HepG2 (cell line): Measurements from ENCODE around the gene RPS2. TPM values are rescaled to one million over a fixed set of nuclear protein-coding genes. Genes with fewer than 3 reads are reported as not detected.

Experiments used
- ATAC-seq: fragments of 200-7000 bp; cut with Tn5 transposase; 3 replicates; pipeline ENCODE4 v1.9.1; 2020; ENCODE audit warnings: mild to moderate bottlenecking, moderate library complexity
- BruUV-seq: library from RNA; stranded (reverse); fragments of 400-500 nt; replicated peaks from 2 replicates; lab custom pipeline; 2021; lab: Mats Ljungman, UMichigan
- CTCF ChIA-PET: fragments of 300-600 bp; formaldehyde crosslinking; extraction: SDS; loops from one replicate; lab custom pipeline; 2021; ENCODE audit warnings: low total read pairs, inconsistent platforms, low intra/inter-chr PET ratio; lab: Yijun Ruan, JAX
- POLR2A ChIA-PET: fragments of 350-600 bp; sonication (Branson Sonifier 250); formaldehyde crosslinking; loops from one replicate; lab custom pipeline; 2020; ENCODE audit warnings: antibody characterized with exemption, inconsistent platforms; lab: Yijun Ruan, JAX
- DNase-seq: peaks from one replicate; pipeline ENCODE4 v3.0.0-alpha.2; 2015; ENCODE audit warnings: low spot score
- FAIRE-seq: peaks from 3 replicates; lab custom pipeline; 2011; peaks lifted over from hg19 to GRCh38; lab: Jason Lieb, UNC
- H2AFZ ChIP-seq: one replicate; pipeline ENCODE4 v1.6.1; 2011; ENCODE audit warnings: low read length, inconsistent platforms
- H3K27ac ChIP-seq: fragments of 300-600 bp; 3 replicates; pipeline ENCODE4 v1.8.0; 2011; ENCODE audit warnings: mixed run types, mild to moderate bottlenecking, mixed read lengths, low read length, inconsistent platforms; ENCODE audit not compliant: insufficient read depth; ENCODE audit errors: extremely low read length
- H3K27me3 ChIP-seq, 2 experiments: fragments of 200-600 bp in 1 of 2; 2 replicates in 1 of 2; 3 replicates in 1 of 2; pipeline versions ENCODE4 v1.6.0 to v1.8.0; 2011; ENCODE audit warnings: low read length in 2 of 2, mild to moderate bottlenecking in 2 of 2, moderate library complexity in 2 of 2, inconsistent platforms in 1 of 2; ENCODE audit not compliant: insufficient read depth in 2 of 2, control insufficient read depth in 1 of 2
- H3K36me3 ChIP-seq, 2 experiments: fragments of 200-600 bp in 1 of 2; replicated peaks in 1 of 2; 2 replicates in 1 of 2; 3 replicates in 1 of 2; pipeline versions ENCODE4 v1.5.1 to v1.8.0; 2011; ENCODE audit warnings: low read length in 2 of 2, inconsistent platforms in 1 of 2; ENCODE audit not compliant: insufficient read depth in 2 of 2, control insufficient read depth in 1 of 2
- H3K4me1 ChIP-seq: 2 replicates; pipeline ENCODE4 v1.5.1; 2012; ENCODE audit warnings: low read length, inconsistent platforms; ENCODE audit not compliant: insufficient read depth
- H3K4me2 ChIP-seq: 2 replicates; pipeline ENCODE4 v1.6.0; 2011; ENCODE audit warnings: low read depth, low read length, inconsistent platforms
- H3K4me3 ChIP-seq, 3 experiments: fragments of 200-600 bp in 1 of 3; sonication (generic), shearing (Covaris generic) in 1 of 3; replicated peaks in 1 of 3; 2 replicates each; pipeline ENCODE4 v1.5.1; 2011 to 2016; ENCODE audit warnings: low read length in 3 of 3, inconsistent platforms in 2 of 3, low read depth in 2 of 3, mild to moderate bottlenecking in 2 of 3, control low read depth in 1 of 3, mixed read lengths in 1 of 3; ENCODE audit not compliant: insufficient read depth in 1 of 3
- H3K79me2 ChIP-seq: one replicate; pipeline ENCODE4 v1.6.1; 2011; ENCODE audit warnings: low read length, inconsistent platforms; ENCODE audit not compliant: insufficient read depth
- H3K9ac ChIP-seq: 2 replicates; pipeline ENCODE4 v1.6.0; 2011; ENCODE audit warnings: mild to moderate bottlenecking, low read depth, low read length, inconsistent platforms; ENCODE audit not compliant: insufficient read depth
- H3K9me3 ChIP-seq: 2 replicates; pipeline ENCODE4 v1.5.1; 2012; ENCODE audit warnings: mild to moderate bottlenecking, low read length
- H4K20me1 ChIP-seq: 2 replicates; pipeline ENCODE4 v1.6.0; 2011; ENCODE audit warnings: inconsistent platforms, mild to moderate bottlenecking, low read length, moderate library complexity; ENCODE audit not compliant: insufficient read depth
- FLYWCH1 ChIP-seq: sonication (generic); formaldehyde crosslinking; IDR thresholded peaks from 2 replicates; pipeline ENCODE4 v1.8.1; 2023; ENCODE audit warnings: mild to moderate bottlenecking, missing genetic modification reagents
- FOSL1 ChIP-seq: sonication (generic); formaldehyde crosslinking; IDR thresholded peaks from 2 replicates; pipeline ENCODE4 v1.9.0; 2021; ENCODE audit warnings: missing genetic modification reagents, borderline replicate concordance
- GLI4 ChIP-seq: sonication (generic); formaldehyde crosslinking; IDR thresholded peaks from 2 replicates; pipeline ENCODE4 v1.5.1; 2020; ENCODE audit warnings: missing genetic modification reagents, mild to moderate bottlenecking, moderate library complexity, borderline replicate concordance
- POLR2A ChIP-seq, 2 experiments: IDR thresholded peaks; 2 replicates each; pipeline ENCODE4 v1.6.1; 2011; ENCODE audit warnings: low read depth in 2 of 2, low read length in 2 of 2, mild to moderate bottlenecking in 1 of 2, moderate library complexity in 1 of 2; ENCODE audit not compliant: insufficient read depth in 1 of 2
- SATB2 ChIP-seq: sonication (generic); formaldehyde crosslinking; IDR thresholded peaks from 2 replicates; pipeline ENCODE4 v1.5.0; 2020; ENCODE audit warnings: missing genetic modification reagents
- SP2 ChIP-seq: sonication (generic); formaldehyde crosslinking; IDR thresholded peaks from 2 replicates; pipeline ENCODE4 v1.5.1; 2020; ENCODE audit warnings: mild to moderate bottlenecking, missing genetic modification reagents
- ZFP82 ChIP-seq: sonication (generic); formaldehyde crosslinking; IDR thresholded peaks from 2 replicates; pipeline ENCODE4 v1.5.1; 2020; ENCODE audit warnings: mild to moderate bottlenecking, missing genetic modification reagents, borderline replicate concordance
- ZHX2 ChIP-seq, 2 experiments: sonication (generic) in 1 of 2; formaldehyde crosslinking in 1 of 2; IDR thresholded peaks; 2 replicates each; pipeline versions ENCODE4 v1.6.1 to v1.9.0; 2014 to 2022; ENCODE audit warnings: antibody characterized with exemption in 1 of 2, borderline replicate concordance in 1 of 2, inconsistent platforms in 1 of 2, low read depth in 1 of 2, missing genetic modification reagents in 1 of 2
- ZMYM4 ChIP-seq: sonication (generic); formaldehyde crosslinking; IDR thresholded peaks from 2 replicates; pipeline ENCODE4 v1.8.1; 2023; ENCODE audit warnings: mild to moderate bottlenecking, missing genetic modification reagents
- ZNF101 ChIP-seq: sonication (generic); formaldehyde crosslinking; IDR thresholded peaks from 2 replicates; pipeline ENCODE4 v1.4.0; 2020; ENCODE audit warnings: mild to moderate bottlenecking, low read depth, missing genetic modification reagents, borderline replicate concordance
- ZNF468 ChIP-seq: sonication (generic); formaldehyde crosslinking; IDR thresholded peaks from 2 replicates; pipeline ENCODE4 v1.8.0; 2022; ENCODE audit warnings: mild to moderate bottlenecking, moderate library complexity, missing genetic modification reagents
- ZNF772 ChIP-seq: sonication (generic); formaldehyde crosslinking; IDR thresholded peaks from 2 replicates; pipeline ENCODE4 v1.5.0; 2020; ENCODE audit warnings: mild to moderate bottlenecking, missing genetic modification reagents
- WGBS: methylation state at CpG from one replicate; pipeline ENCODE4 v1.1.6; 2017; ENCODE audit warnings: low lambda C conversion rate; 5-methylcytosine and 5-hydroxymethylcytosine counted together
- in situ Hi-C: cut with HindIII; loops from 2 replicates; pipeline ENCODE4 v1.10.0; 2017; ENCODE audit warnings: low pct_unique_long_range_greater_than_20kb; ENCODE audit not compliant: extremely low pct_ligation_motif_present
- intact Hi-C: fragments of 100-400 bp; cut with micrococcal nuclease; formaldehyde crosslinking; loops from one replicate; pipeline ENCODE4 v1.10.0; 2022; ENCODE audit not compliant: unreplicated experiment
- polyA plus RNA-seq, 8 experiments: library from polyadenylated mRNA; depleted of rRNA in 3 of 8; stranded (reverse) in 7 of 8; unstranded in 1 of 8; fragments of >200 nt; fragmentation: Illumina TruSeq in 4 of 8; extraction: Trizol in 4 of 8; gene quantifications; 2 replicates each; pipeline versions ENCODE4 v1.2.1 to v1.2.3, GENCODE V29; 2011 to 2016; ENCODE audit warnings: low read depth in 4 of 8, missing spikeins in 1 of 8, mixed read lengths in 1 of 8; ENCODE audit not compliant: insufficient read depth in 1 of 8
- total RNA-seq, 5 experiments: library from RNA; depleted of rRNA; stranded (reverse); fragments of >200 nt; fragmentation: Illumina TruSeq; extraction: Trizol; gene quantifications; 2 replicates each; pipeline ENCODE4 v1.2.3, GENCODE V29; 2016; ENCODE audit warnings: low read depth in 1 of 5
- TF ChIP-seq, protein P1 (sequence below): sonication (generic); formaldehyde crosslinking; IDR thresholded peaks from 2 replicates; pipeline ENCODE4 v1.4.0; 2020; ENCODE audit warnings: missing genetic modification reagents, borderline replicate concordance

Gene RPS2
- total and polyA plus RNA-seq, 2 of the 13 experiments (the other 11 are each of a cell fraction or from before 2014, with no cell fraction given) = 1,908 to 4,514 TPM

- peak within 1 kb of the TSS; percentile 96 for H3K27ac ChIP-seq
- peaks cover 7 to 14% of the 10 kb centered on the region in 2 experiments; a peak in 3 of 5 replicates for H3K36me3 ChIP-seq
- ATAC-seq (peak; percentile 56), FAIRE-seq (peak; percentile 89), DNase-seq (peak; percentile 98)
- no TSS peak for BruUV-seq
- H3K9ac ChIP-seq = peak within 1 kb of the TSS; percentile 90
- peak within 1 kb of the TSS; percentile 93 to 97 (median 96) for H3K4me3 ChIP-seq
- H3K4me1 ChIP-seq = peaks cover 68% of the 10 kb centered on the region
- in situ Hi-C loops (no loop called here), intact Hi-C loops (no loop called here)
- no peaks in the 10 kb centered on the region for H3K9me3 ChIP-seq
- ChIA-PET CTCF (no interaction called here), POLR2A (interaction anchor here (0.6 to 5.8 kb wide), 15 partner anchors 8 to 963 kb away, joined by 3 to 139 read pairs (median 4); partner anchors contain the start of genes GFER, IGFALS, NDUFB10 and RNF151)
- no peak within 1 kb of the TSS for H2AFZ ChIP-seq
- H4K20me1 ChIP-seq = no peaks in the 10 kb centered on the region; the same call in 1 of the 2 replicates
- peaks cover 0 to 5% of the 10 kb centered on the region in 2 experiments; a peak in 1 of 5 replicates for H3K27me3 ChIP-seq
- peaks cover 26% of the 10 kb centered on the region for H3K79me2 ChIP-seq
- 7% methylated on average over 21 of the region's 77 CpGs for WGBS
- peak within 1 kb of the TSS; percentile 96 for H3K4me2 ChIP-seq
- TF ChIP-seq SATB2 (peak; percentile 26; the same call in 1 of the 2 replicates), FOSL1 (CRISPR knock-in tag) (no peak), ZNF772 (CRISPR knock-in tag) (0 out of 2 replicates have a peak, but pooled peaks have one; percentile 4), SP2 (CRISPR knock-in tag) (peak; percentile 82), ZHX2 (IDR thresholded peaks at IDR 0.05; ENCODE audit: low read depth) (no peak), ZHX2 (CRISPR knock-in tag; IDR thresholded peaks at IDR 0.05; ENCODE audit: borderline replicate concordance) (0 out of 2 replicates have a peak, but pooled peaks have one; percentile 33), FLYWCH1 (CRISPR knock-in tag) (peak; percentile 26; the same call in 1 of the 2 replicates), ZNF101 (CRISPR knock-in tag) (no peak), ZMYM4 (peak; percentile 8; the same call in 1 of the 2 replicates), POLR2A (IDR thresholded peaks at IDR 0.05; ENCODE audit: insufficient read depth in 1 of 2, low read depth in 2 of 2, low read length in 2 of 2) (peak; percentile 95), ZNF468 (0 out of 2 replicates have a peak, but pooled peaks have one; percentile 71), ZFP82 (peak; percentile 58; the same call in 1 of the 2 replicates), GLI4 (no peak)
- TF ChIP-seq, protein P1, sequence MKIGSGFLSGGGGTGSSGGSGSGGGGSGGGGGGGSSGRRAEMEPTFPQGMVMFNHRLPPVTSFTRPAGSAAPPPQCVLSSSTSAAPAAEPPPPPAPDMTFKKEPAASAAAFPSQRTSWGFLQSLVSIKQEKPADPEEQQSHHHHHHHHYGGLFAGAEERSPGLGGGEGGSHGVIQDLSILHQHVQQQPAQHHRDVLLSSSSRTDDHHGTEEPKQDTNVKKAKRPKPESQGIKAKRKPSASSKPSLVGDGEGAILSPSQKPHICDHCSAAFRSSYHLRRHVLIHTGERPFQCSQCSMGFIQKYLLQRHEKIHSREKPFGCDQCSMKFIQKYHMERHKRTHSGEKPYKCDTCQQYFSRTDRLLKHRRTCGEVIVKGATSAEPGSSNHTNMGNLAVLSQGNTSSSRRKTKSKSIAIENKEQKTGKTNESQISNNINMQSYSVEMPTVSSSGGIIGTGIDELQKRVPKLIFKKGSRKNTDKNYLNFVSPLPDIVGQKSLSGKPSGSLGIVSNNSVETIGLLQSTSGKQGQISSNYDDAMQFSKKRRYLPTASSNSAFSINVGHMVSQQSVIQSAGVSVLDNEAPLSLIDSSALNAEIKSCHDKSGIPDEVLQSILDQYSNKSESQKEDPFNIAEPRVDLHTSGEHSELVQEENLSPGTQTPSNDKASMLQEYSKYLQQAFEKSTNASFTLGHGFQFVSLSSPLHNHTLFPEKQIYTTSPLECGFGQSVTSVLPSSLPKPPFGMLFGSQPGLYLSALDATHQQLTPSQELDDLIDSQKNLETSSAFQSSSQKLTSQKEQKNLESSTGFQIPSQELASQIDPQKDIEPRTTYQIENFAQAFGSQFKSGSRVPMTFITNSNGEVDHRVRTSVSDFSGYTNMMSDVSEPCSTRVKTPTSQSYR (CRISPR knock-in tag) = peak; percentile 37; the same call in 1 of the 2 replicates
Measured at GRCh38 chr16:1942810-1943726, 21.6 kb downstream of the RPS2 start, which contains the start of gene MSRB1. Gene MSRB1 (minus strand): TSS chr16:1943199. CDS start chr16:1943156, 43 bp downstream.
